ENCODE data around the gene RPSA.

The RPSA gene

DNA sequence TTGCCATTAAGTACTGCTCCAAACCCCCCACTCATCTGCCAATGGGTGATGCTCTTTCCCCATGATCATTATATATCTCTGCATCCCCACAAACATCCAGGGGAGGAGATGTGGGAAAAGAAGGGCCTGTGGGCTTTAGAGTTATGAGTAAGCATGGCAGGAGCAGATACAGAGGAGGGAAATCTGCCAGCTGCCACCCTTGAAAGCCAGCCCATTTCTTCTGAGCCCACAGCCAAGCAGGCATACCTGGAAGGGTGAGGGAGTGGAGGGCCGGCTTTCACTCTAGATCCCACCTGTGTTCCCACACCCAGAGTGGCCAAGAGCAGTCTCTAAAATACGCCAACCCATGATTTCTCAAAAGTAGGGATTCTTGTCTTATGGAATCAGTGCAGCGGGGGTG, 25.1 kb upstream of the RPSA start:
- no peak for DNase-seq
- Histone ChIP-seq H3K27ac (no peak overlapping the region), H3K9me3 (ENCODE audit: severe bottlenecking) (no peaks in the 10 kb centered on the region), H3K36me3 (peaks cover 11% of the 10 kb centered on the region), H3K27me3 (ENCODE audit: insufficient read depth, low read depth, severe bottlenecking) (no peaks in the 10 kb centered on the region), H3K4me3 (ENCODE audit: low read depth, low read length) (no peak overlapping the region)
- TF ChIP-seq, protein P1, sequence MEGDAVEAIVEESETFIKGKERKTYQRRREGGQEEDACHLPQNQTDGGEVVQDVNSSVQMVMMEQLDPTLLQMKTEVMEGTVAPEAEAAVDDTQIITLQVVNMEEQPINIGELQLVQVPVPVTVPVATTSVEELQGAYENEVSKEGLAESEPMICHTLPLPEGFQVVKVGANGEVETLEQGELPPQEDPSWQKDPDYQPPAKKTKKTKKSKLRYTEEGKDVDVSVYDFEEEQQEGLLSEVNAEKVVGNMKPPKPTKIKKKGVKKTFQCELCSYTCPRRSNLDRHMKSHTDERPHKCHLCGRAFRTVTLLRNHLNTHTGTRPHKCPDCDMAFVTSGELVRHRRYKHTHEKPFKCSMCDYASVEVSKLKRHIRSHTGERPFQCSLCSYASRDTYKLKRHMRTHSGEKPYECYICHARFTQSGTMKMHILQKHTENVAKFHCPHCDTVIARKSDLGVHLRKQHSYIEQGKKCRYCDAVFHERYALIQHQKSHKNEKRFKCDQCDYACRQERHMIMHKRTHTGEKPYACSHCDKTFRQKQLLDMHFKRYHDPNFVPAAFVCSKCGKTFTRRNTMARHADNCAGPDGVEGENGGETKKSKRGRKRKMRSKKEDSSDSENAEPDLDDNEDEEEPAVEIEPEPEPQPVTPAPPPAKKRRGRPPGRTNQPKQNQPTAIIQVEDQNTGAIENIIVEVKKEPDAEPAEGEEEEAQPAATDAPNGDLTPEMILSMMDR (IDR thresholded peaks at IDR 0.05; ENCODE audit: low read depth, low read length), result no peak

DNA sequence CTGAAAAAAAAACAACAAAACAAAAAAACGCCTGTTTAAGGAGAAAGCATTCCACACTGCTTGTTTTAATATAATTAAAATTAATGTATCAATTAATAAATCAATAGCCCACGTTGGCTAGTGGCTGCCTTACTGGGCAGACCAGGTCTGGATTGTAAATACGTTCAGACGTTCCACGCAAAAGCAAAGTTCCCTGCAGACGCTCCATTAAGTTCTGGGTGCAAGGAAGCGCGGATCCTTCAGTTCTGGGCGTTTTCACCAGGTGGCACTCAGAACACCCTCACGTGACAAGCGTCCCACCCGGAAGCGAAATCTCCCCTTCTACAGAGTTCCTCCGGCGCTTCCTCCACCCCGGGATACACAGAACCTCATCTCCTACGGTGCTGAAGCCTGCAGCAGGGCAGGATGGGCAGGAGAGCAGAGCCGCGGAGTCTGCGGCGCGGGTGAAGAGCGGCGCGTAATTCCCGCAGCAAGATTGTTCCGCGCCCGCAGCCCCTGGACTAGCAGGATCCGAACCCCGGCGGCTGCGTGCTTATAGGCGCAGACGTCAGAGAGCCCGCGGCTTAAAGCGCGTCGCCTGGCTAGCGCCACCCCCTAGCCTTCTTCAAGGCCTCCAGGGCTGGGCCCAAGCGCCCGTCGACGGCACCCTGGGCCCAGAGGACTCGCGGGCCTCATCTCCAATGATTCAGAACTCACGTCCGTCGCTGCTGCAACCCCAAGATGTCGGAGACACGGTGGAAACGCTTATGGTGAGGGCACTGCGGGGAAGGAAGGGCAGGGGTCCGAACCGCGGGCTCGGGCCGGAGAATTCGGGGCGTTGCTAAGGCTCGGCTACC, 23.3 kb upstream of the RPSA start, which contains the start of gene SLC25A38:
Gene SLC25A38 (plus strand): TSS at position 326 of the 836 bp plus-strand sequence. CDS start 355 bp downstream, at position 681.
- H3K36me3 ChIP-seq, result peaks cover 15% of the 10 kb centered on the region
- H3K4me3 ChIP-seq (ENCODE audit: low read depth, low read length), result peak within 1 kb of the TSS; percentile 87
- H3K27ac ChIP-seq, result peak within 1 kb of the TSS; percentile 94
- no peaks in the 10 kb centered on the region for H3K27me3 ChIP-seq (ENCODE audit: insufficient read depth, low read depth, severe bottlenecking)
- DNase-seq, result peak; percentile 87
- no peaks in the 10 kb centered on the region for H3K9me3 ChIP-seq (ENCODE audit: severe bottlenecking)
- TF ChIP-seq, protein P1 (IDR thresholded peaks at IDR 0.05; ENCODE audit: low read depth, low read length), result peak; percentile 44; the same call in 1 of the 2 replicates

DNA sequence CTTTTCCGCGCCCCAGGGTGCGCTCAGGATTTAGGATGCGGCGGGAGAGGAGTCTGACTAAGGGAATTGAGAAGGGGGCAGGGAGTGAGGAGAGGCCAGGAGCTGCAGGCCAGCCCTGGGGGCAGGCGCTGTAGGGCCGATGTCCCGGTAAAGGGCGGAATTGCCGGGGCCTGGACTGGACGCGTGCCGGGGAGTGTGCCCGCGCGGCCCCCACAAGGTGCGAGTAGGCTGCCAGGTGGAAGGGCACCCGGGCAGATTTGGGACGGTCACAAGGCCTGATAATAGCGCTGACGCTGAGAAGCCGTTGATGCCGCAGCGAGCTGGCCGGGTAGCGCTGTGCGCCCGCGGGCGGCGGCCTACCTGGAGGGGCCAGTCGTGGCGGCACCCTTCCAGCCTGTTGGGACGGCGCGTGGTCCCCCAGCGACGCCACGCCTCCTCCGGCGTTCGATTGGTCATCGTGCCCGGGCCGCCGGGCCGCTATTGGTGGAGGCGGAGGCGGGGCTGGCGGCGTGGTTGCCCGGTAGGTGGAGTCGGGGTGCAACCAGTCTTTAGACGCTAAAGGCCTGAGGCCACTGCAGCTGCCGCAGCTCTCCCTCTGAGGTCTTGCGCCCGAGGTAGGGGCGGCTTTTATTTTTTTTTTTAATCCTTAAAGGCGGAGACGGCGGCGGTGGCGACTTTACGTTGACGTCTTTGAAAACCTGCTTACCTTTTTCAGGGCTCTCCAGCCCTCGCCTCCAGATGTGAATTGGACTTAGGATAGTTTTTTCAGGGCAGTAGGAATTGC, 22.4 kb upstream of the RPSA start:
- H3K9me3 ChIP-seq (ENCODE audit: severe bottlenecking), result no peaks in the 10 kb centered on the region
- TF ChIP-seq, protein P1 (IDR thresholded peaks at IDR 0.05; ENCODE audit: low read depth, low read length), result no peak
- peak; percentile 98 for DNase-seq
- H3K27ac ChIP-seq, result peak overlapping the region; percentile 94
- no peaks in the 10 kb centered on the region for H3K27me3 ChIP-seq (ENCODE audit: insufficient read depth, low read depth, severe bottlenecking)
- peaks cover 18% of the 10 kb centered on the region for H3K36me3 ChIP-seq
- peak overlapping the region; percentile 87 for H3K4me3 ChIP-seq (ENCODE audit: low read depth, low read length)

DNA sequence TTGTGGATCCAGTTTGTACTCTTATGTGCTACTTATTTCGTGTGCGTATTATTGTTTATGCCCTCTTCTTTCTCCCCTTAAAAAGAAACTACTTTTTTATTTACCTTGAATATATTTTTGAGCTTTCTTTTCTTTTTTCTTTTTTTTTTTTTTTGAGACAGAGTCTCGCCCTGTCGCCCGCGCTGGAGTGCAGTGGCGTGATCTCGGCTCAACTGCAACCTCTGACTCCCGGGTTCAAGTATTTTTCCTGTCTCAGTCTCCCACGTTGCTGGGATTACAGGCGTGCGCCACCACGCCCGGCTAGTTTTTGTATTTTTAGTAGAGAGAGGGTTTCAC, 21.9 kb upstream of the RPSA start:
- TF ChIP-seq, protein P1 (IDR thresholded peaks at IDR 0.05; ENCODE audit: low read depth, low read length), result no peak
- Histone ChIP-seq H3K4me3 (ENCODE audit: low read depth, low read length) (peak overlapping the region; percentile 87), H3K27ac (peak overlapping the region; percentile 64), H3K36me3 (peaks cover 24% of the 10 kb centered on the region), H3K9me3 (ENCODE audit: severe bottlenecking) (no peaks in the 10 kb centered on the region), H3K27me3 (ENCODE audit: insufficient read depth, low read depth, severe bottlenecking) (no peaks in the 10 kb centered on the region)
- no peak for DNase-seq

DNA sequence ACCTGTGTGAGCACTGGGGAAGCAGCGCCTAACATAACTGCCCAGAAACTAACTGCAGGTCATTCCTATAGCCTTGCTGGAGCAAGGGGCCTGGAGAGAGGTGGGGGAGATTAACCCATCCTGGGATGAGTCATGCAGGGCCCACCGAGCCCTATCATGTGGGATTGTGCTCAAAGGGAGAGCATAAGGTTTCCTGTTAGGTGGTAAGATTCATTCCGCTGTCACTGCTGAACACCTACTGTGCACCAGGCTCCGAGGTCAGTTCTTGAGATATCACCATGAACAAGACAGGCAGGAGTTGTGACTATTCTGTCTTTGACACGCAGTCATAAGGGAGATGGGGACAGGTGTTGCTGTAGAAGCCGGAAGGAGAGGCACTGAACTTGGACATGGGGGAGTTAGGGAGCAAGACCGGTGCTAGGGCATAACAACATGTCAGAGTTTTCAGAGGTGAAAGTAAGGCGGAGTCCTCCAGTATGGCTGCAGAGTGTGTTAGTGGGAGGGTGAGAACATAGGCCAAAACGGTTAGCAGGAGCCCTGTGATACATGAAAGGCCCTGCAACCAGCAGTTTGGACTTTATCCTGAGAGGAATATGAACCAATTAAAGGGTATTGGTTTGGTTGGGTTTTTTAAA, 20.9 kb upstream of the RPSA start:
- H3K36me3 ChIP-seq, result peaks cover 33% of the 10 kb centered on the region
- no peaks in the 10 kb centered on the region for H3K9me3 ChIP-seq (ENCODE audit: severe bottlenecking)
- DNase-seq, result no peak
- TF ChIP-seq, protein P1 (IDR thresholded peaks at IDR 0.05; ENCODE audit: low read depth, low read length), result no peak
- no peak overlapping the region for H3K27ac ChIP-seq
- H3K4me3 ChIP-seq (ENCODE audit: low read depth, low read length), result no peak overlapping the region
- H3K27me3 ChIP-seq (ENCODE audit: insufficient read depth, low read depth, severe bottlenecking), result no peaks in the 10 kb centered on the region

Measured in WERI-Rb-1 (cell line).